Stimulated activated naive CD4-positive, alpha-beta T cell treated with Interleukin-2 at 50 U/mL for 16 hours (primary cell): Measurements from ENCODE around the gene BSN.

ENCODE experiments used
- DNase-seq: peaks from one replicate; lab custom pipeline; 2025; lab: John Stamatoyannopoulos, UW

BSN gene

DNA sequence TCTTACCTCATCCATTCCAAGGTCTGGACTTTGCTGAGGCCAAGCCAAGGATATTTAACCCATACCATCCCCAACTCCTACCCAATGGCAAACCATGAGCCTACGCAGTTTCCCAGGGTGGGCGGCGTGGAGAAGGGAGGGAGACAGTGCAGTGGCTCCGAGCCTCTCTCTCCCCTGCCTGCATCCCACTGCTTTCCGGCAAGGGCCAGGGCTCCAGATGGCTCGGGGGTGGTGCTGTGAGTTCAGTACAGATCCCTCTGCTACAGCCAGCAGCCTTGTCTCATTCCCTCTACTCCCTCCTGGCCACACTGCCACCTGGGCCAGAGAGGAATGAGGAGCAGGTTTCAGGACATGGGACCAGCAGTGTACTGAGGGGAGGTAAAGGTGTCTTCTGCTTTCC is 75.6 kb downstream of the BSN start:
- DNase-seq = no peak

GRCh38 chr3:49630784-49631183 is 76.5 kb downstream of the BSN start:
- DNase-seq = no peak

DNA sequence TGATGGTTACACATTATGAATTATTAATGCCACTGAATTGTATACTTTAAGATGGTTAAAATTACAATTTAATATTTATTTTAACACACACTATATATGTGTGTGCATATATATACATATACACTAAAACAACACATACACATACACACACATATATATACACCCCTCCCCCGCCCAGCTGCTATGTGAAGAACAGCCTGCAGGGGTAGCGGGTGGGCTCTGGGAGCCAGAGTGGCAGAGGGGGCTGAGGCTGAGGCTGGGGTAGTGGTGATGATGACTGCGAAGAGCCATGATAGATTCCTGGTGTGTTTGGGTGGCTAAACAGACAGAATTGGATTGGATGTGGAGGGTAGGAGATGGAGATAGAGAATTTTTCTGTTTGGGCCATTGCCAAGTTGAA is 80.5 kb downstream of the BSN start:
- DNase-seq = no peak

DNA sequence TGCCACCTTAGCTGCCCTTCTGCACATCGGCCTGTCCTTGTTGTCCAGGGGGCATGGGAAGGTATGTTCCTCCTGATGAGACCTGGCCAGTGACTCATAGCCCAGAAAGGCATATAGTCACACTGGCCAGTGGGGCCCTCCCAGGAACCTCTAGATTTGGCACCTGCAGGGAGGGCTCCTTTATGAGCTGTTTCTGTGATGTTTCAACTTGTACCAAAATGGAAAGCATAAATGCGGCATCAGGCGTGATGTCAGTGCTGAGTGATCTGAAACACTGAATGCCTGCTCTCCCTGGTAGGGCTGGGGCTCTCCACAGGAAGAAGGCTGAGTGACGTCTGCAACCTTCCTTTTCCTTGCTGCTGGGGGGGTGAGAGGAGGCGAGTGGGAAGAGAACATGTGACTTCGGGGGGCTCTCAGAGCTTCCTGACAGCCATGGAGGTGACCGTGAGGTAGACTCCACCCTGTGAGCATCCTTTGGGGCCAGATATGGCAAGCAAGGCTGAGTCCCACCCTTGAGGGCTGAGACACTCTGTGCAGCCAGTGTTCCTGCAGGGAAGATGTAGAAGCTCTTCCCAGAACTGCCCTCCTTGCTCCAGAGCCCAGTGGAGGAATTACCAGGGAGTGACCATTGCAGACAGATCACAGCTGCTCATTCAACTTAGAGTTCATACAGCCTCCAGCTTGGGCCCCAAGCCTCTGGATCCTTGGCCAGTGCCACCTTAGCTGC is 82.8 kb downstream of the BSN start:
- no peak for DNase-seq

- DNase-seq = no peak
These were observed 84.2 kb downstream of the BSN start for GRCh38 chr3:49638445-49638844.

- no peak for DNase-seq
These were observed 85.3 kb downstream of the BSN start for GRCh38 chr3:49639551-49639950.

- no peak for DNase-seq
These were observed 87.0 kb downstream of the BSN start for GRCh38 chr3:49641292-49641691.

DNA sequence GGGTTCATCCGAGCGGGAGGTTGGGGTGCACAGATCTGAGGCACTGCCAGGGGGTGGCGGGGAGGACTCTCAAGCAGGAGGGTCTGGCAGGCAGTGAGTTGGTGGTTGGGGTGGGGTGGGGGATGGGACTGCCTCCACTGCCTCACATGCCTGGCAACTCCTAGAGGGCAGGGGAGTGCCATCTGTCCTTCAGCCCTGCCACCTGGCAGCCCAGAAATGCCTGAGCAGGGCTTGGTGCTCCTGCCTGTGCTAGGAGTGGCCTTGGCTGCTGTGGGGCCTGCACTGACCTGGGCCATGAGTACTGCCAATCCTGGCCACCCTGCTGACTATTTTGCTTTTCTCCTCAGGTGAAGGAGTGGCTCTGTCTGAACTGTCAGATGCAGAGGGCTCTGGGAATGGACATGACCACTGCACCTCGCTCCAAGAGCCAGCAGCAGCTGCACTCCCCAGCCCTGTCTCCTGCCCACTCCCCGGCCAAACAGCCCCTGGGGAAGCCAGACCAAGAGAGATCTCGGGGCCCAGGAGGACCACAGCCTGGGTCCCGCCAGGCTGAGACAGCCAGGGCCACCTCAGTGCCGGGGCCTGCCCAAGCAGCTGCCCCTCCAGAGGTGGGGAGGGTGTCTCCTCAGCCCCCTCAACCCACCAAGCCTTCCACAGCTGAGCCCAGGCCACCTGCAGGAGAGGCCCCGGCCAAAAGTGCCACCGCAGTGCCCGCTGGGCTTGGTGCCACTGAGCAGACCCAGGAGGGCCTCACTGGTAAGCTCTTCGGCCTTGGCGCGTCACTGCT is 87.8 kb downstream of the BSN start:
- no peak for DNase-seq

- no peak for DNase-seq
These were observed 88.5 kb downstream of the BSN start for GRCh38 chr3:49642708-49643145.

DNA sequence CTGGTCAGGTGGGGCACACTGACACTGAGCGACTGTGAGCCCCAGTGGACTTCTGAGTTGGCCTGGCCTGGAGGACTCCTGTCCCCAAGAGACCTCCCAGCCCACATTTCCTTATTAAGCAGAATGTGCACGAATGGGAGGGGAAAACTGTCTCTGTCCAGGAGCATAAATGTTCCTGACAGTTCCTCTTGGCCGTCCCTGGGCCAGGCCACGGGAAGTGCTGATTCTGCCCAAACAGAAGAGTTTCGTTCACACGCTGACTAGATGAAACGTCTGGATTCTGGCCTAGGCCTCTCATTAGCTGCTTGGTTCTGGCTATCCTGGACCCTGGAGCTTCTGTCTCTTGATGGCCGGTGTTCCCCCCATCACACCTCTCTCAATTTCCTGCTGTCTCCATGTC is 90.4 kb downstream of the BSN start:
- DNase-seq = no peak

DNA sequence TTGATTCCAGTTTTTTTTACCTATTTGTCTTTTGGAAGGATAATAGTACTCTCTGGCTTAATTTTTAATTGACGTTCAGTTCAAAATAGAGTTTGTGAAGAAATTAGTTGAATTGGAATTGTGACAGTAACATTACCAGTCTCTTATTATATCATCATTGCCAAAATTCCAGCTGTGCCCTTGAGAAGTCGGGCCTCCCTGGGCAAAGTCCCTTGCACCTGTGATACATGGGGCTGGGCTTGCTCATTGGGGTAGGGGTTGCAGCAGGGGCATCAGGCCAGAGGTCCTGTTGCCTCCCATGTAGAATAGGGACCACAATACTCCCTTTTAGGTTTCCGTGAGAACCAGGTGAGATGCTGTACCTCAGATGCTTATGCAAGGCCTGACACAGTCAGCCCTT is 92.0 kb downstream of the BSN start:
- no peak for DNase-seq

GRCh38 chr3:49647741-49648140 is 93.5 kb downstream of the BSN start:
- DNase-seq = no peak

GRCh38 chr3:49648354-49649019 is 94.2 kb downstream of the BSN start:
- DNase-seq = no peak

DNA sequence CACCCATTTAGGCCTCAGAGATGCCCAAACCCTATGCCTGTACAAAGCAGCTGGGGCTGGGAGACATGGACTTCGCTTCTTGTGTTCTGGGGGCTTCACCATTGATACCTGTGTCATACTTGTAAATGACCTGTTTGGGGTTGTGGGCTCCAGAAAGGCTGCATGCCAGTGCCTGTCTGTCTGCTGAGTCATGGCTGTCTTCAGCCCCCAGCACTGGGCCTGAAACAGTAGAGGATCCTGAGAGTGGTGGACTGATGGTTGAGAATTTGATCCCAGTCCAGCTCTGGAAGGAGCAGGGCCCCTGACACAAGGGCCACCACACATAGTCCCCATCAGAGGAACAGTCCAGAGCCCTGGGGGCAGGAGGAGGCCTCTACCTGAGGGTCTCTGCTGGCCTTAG is 95.3 kb downstream of the BSN start:
- no peak for DNase-seq

GRCh38 chr3:49650177-49650576 is 95.9 kb downstream of the BSN start:
- DNase-seq = no peak

DNA sequence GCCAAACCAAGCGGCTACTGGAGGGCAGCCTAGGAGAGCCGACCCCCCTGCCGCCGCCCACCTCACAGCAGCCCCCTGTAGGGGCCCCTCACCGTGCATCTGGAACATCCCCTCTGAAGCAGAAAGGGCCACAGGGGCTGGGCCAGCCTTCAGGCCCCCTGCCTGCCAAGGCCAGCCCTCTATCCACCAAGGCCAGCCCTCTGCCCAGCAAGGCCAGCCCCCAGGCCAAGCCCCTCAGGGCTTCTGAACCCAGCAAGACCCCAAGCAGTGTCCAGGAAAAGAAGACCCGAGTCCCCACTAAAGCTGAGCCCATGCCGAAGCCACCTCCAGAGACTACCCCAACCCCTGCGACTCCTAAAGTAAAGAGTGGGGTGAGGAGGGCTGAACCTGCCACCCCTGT is 96.4 kb downstream of the BSN start:
- DNase-seq = no peak

DNA sequence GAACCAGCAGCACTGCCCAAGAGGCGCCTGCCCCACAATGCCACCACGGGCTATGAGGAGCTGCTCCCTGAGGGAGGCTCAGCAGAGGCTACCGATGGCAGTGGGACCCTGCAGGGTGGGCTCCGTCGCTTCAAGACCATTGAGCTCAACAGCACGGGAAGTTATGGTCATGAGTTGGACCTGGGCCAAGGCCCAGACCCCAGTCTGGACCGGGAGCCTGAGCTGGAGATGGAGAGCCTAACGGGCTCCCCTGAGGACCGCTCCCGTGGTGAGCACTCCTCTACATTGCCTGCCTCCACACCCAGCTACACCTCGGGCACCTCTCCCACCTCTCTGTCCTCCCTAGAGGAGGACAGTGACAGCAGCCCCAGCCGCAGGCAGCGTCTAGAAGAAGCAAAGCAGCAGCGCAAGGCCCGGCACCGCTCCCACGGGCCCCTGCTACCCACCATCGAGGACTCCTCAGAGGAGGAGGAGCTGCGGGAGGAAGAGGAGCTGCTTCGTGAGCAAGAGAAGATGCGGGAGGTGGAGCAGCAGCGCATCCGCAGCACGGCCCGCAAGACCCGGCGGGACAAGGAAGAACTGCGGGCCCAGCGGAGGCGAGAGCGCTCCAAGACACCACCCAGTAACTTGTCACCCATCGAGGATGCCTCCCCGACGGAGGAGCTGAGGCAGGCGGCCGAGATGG is 98.1 kb downstream of the BSN start:
- no peak for DNase-seq

- no peak for DNase-seq
These were observed 98.7 kb downstream of the BSN start for GRCh38 chr3:49652903-49653415.

- DNase-seq = no peak
These were observed 99.3 kb downstream of the BSN start for GRCh38 chr3:49653621-49654020.

DNA sequence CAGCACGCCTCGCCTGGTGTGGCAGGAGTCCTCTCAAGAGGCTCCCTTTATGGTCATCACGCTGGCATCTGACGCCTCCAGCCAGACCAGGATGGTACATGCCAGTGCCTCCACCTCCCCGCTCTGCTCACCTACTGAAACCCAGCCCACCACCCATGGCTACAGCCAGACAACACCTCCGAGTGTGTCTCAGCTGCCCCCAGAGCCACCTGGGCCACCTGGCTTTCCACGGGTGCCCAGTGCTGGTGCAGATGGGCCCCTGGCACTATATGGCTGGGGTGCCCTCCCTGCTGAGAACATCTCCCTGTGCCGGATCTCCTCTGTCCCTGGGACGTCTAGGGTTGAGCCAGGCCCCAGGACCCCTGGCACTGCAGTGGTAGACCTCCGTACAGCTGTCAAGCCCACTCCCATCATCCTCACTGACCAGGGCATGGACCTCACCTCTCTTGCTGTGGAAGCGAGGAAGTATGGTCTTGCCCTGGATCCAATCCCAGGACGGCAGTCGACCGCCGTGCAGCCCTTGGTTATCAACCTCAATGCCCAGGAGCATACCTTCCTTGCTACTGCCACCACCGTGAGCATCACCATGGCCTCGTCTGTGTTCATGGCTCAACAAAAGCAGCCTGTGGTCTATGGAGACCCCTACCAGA is 100.0 kb downstream of the BSN start:
- DNase-seq = no peak

GRCh38 chr3:49654955-49655556 is 100.8 kb downstream of the BSN start:
- DNase-seq = no peak
